ENCODE results near the gene FOXO6.

FOXO6 gene

DNA sequence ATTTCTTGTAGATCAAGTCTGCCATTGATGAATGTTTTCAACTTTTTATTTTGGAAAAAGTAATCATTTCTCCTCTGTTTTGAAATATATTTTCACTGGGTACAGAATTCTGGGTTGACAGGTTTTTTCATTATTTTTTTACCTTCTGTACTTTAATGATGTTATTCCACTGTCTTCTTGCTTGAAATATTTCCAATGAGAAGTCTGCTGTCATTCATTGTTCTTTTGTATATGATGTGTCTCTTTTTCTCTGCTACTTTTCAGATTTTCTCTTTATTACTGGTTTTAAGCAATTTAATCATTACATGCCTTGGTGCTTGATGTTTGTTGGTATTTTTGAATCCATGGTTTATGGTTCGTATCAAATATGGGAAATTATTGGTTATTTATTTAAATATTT lies 22.4 kb upstream of the FOXO6 start:
- TF ChIP-seq, protein P1, sequence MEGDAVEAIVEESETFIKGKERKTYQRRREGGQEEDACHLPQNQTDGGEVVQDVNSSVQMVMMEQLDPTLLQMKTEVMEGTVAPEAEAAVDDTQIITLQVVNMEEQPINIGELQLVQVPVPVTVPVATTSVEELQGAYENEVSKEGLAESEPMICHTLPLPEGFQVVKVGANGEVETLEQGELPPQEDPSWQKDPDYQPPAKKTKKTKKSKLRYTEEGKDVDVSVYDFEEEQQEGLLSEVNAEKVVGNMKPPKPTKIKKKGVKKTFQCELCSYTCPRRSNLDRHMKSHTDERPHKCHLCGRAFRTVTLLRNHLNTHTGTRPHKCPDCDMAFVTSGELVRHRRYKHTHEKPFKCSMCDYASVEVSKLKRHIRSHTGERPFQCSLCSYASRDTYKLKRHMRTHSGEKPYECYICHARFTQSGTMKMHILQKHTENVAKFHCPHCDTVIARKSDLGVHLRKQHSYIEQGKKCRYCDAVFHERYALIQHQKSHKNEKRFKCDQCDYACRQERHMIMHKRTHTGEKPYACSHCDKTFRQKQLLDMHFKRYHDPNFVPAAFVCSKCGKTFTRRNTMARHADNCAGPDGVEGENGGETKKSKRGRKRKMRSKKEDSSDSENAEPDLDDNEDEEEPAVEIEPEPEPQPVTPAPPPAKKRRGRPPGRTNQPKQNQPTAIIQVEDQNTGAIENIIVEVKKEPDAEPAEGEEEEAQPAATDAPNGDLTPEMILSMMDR (conservative IDR thresholded peaks at IDR 0.05; ENCODE audit: low read depth): no peak
- ChIA-PET POLR2A (ENCODE audit: low non-redundant PET) (interaction anchor here (0.7 kb wide), 1 partner anchor 56 kb away, joined by 4 read pairs; no protein-coding TSS in a partner anchor), CTCF (no interaction called here)
- no peak for DNase-seq (ENCODE audit: low spot score)
- no peak overlapping the region for H3K27ac ChIP-seq

GRCh38 chr1:41340655-41341364 lies 20.4 kb upstream of the FOXO6 start:
- ChIA-PET CTCF (no interaction called here), POLR2A (ENCODE audit: low non-redundant PET) (no interaction called here)
- TF ChIP-seq, protein P1 (conservative IDR thresholded peaks at IDR 0.05; ENCODE audit: low read depth): no peak
- H3K27ac ChIP-seq: no peak overlapping the region
- DNase-seq (ENCODE audit: low spot score): no peak

GRCh38 chr1:41341365-41341683 lies 19.9 kb upstream of the FOXO6 start:
- H3K27ac ChIP-seq: no peak overlapping the region

DNA sequence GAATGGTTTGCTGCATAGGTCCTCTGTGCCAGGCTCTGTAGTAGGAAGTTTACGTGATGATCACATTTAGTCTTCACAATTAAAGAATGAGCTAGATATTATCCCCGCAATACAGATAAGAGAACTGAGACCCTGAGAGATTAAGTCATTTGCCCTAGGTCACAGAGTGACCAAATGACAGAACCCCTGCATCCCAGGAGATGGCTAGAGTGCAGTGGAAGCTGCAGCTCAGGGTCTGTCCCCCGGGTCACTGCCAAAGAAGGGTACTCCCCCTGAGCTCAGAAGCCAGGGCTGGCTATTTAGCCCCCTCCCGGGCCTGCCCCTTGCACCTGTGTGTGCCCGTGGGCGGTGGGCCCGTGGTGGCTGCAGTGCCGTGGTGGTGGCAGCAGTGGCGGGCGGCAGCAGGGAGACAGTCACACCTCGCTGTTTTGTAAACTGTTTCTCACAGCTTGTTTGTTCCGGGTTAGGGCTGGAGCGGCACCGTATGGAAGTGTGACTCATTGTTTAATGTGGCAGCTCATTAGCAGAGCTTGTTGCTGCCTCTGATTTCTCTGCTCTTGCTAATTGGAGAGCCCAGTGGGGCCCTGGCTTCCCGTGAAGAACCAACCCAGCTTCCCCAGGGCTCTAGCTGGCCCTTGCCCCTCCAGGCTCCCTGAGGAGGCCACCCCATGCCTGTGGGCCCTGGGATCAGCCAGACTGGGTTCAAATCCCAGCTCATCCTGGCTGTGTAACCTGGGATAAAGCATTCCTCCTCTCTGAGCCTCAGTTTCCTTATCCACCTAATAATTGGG lies 19.3 kb upstream of the FOXO6 start:
- TF ChIP-seq, protein P1 (conservative IDR thresholded peaks at IDR 0.05; ENCODE audit: low read depth): no peak
- POLR2A ChIA-PET (ENCODE audit: low non-redundant PET): no interaction called here
- CTCF ChIA-PET: interaction anchor here (0.6 to 1.7 kb wide), 4 partner anchors 19 to 808 kb away, joined by 3 to 4 read pairs (median 4); no protein-coding TSS in a partner anchor
- no peak overlapping the region for H3K27ac ChIP-seq
- no peak for DNase-seq (ENCODE audit: low spot score)

More at GRCh38 chr1:41341365-41341683, 19.9 kb upstream of the FOXO6 start:
- CTCF ChIA-PET: interaction anchor here (0.6 to 1.1 kb wide), 2 partner anchors 19 to 808 kb away, joined by 4 read pairs; no protein-coding TSS in a partner anchor
- TF ChIP-seq, protein P1 (conservative IDR thresholded peaks at IDR 0.05; ENCODE audit: low read depth): no peak
- DNase-seq (ENCODE audit: low spot score): no peak
- POLR2A ChIA-PET (ENCODE audit: low non-redundant PET): no interaction called here

- ChIA-PET CTCF (interaction anchor here (1.0 to 1.7 kb wide), 2 partner anchors 20 to 60 kb away, joined by 3 to 4 read pairs; no protein-coding TSS in a partner anchor), POLR2A (ENCODE audit: low non-redundant PET) (no interaction called here)
- no peak overlapping the region for H3K27ac ChIP-seq
Measured at GRCh38 chr1:41342774-41343355, 18.4 kb upstream of the FOXO6 start.

More at GRCh38 chr1:41342774-41343355, 18.4 kb upstream of the FOXO6 start:
- TF ChIP-seq, protein P1 (conservative IDR thresholded peaks at IDR 0.05; ENCODE audit: low read depth): no peak
- no peak for DNase-seq (ENCODE audit: low spot score)

Measured in RWPE1 (cell line).